ENCODE results near the gene FOXO4. TPM values are rescaled to one million over a fixed set of nuclear protein-coding genes. Genes with fewer than 3 reads are reported as not detected.

The FOXO4 gene
- total and polyA plus RNA-seq, 2 of the 13 experiments (the other 11 are each of a cell fraction or from before 2014, with no cell fraction given), result 5.1 to 5.7 TPM

DNA sequence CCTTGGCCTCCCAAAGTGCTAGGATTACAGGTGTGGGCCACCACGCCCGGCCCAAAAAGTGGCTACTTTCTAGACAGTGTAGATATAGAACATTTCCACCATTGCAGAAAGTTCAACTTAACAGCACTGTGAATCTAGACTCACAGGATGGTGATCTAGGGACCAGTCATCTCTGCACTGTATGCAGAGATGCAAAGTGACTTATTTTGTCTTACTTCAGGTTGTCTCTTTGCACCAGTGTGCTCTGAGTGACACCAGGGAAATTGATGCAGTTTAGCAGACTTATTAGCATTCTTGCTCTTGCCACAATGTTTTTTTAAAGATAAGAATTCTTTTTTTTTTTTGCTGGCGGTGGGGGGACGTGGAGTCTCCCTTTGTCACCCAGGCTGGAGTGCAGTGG is 12.8 kb upstream of the FOXO4 start:
- 85% methylated on average over 4 of the region's 4 CpGs for WGBS (ENCODE audit: low lambda C conversion rate)
- peaks cover 22% of the 10 kb centered on the region for H3K4me1 ChIP-seq (ENCODE audit: insufficient read depth, low read length)
- H3K4me3 ChIP-seq (replicated peaks in 1 of 3; ENCODE audit: insufficient read depth in 1 of 3, low read depth in 2 of 3, low read length in 3 of 3), result no peak overlapping the region
- FAIRE-seq (no peak), DNase-seq (ENCODE audit: low spot score) (no peak), ATAC-seq (no peak)
- H4K20me1 ChIP-seq (ENCODE audit: insufficient read depth, low read length), result no peaks in the 10 kb centered on the region
- no peak overlapping the region for H3K27ac ChIP-seq (ENCODE audit: extremely low read length, insufficient read depth, low read length)
- H3K9me3 ChIP-seq (ENCODE audit: low read length), result no peaks in the 10 kb centered on the region
- TF ChIP-seq BRD4 (CRISPR knock-in tag; IDR thresholded peaks at IDR 0.05) (no peak), ZNF678 (CRISPR knock-in tag; IDR thresholded peaks at IDR 0.05) (no peak), ZNF850 (CRISPR knock-in tag; conservative IDR thresholded peaks at IDR 0.05) (no peak)
- TF ChIP-seq, protein P1, sequence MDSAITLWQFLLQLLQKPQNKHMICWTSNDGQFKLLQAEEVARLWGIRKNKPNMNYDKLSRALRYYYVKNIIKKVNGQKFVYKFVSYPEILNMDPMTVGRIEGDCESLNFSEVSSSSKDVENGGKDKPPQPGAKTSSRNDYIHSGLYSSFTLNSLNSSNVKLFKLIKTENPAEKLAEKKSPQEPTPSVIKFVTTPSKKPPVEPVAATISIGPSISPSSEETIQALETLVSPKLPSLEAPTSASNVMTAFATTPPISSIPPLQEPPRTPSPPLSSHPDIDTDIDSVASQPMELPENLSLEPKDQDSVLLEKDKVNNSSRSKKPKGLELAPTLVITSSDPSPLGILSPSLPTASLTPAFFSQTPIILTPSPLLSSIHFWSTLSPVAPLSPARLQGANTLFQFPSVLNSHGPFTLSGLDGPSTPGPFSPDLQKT (CRISPR knock-in tag; IDR thresholded peaks at IDR 0.05; ENCODE audit: borderline replicate concordance), result no peak
- no peaks in the 10 kb centered on the region for H3K27me3 ChIP-seq (ENCODE audit: control insufficient read depth in 1 of 2, insufficient read depth in 2 of 2, low read length in 2 of 2)
- no peak overlapping the region for H3K9ac ChIP-seq (ENCODE audit: insufficient read depth, low read depth, low read length)
- H3K79me2 ChIP-seq (ENCODE audit: insufficient read depth, low read length), result no peaks in the 10 kb centered on the region
- H3K4me2 ChIP-seq (ENCODE audit: low read depth, low read length), result no peak overlapping the region
- no TSS peak for BruUV-seq (replicated peaks)
- H2AFZ ChIP-seq (ENCODE audit: low read length), result no peak overlapping the region
- CTCF ChIA-PET (ENCODE audit: low intra/inter-chr PET ratio, low total read pairs), result no interaction called here
- POLR2A ChIA-PET, result interaction anchor here (0.6 kb wide), 1 partner anchor 15 kb away, joined by 5 read pairs; the partner anchor contains the start of gene SNX12
- intact Hi-C loops (cut with micrococcal nuclease; ENCODE audit: unreplicated experiment) (no loop called here), in situ Hi-C loops (cut with HindIII; ENCODE audit: extremely low pct_ligation_motif_present, low pct_unique_long_range_greater_than_20kb) (no loop called here)
- no peaks in the 10 kb centered on the region for H3K36me3 ChIP-seq (replicated peaks in 1 of 2; ENCODE audit: control insufficient read depth in 1 of 2, insufficient read depth in 2 of 2, low read length in 2 of 2)

DNA sequence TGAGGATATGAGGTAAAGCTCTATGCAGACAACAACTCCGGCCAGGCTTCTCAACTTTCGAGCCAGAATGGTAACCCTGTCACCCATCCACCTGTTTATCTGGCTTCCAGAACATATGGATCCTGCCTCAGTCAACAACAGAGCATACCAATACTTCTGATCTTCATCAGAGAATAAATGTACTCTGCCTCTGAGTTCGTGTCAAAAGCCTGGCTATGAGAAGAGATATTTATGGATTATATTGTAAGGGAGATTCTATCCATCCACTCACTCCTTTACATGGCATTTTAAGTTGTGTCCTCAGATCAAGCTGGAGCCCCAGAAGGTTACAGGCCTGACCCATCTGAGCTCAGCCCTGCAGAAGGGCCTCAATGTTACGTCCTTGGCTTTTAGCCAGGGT is 9.8 kb upstream of the FOXO4 start:
- no peak for ATAC-seq
- CTCF ChIA-PET (ENCODE audit: low intra/inter-chr PET ratio, low total read pairs), result no interaction called here

More for the DNA sequence above, 9.8 kb upstream of the FOXO4 start:
- DNase-seq (ENCODE audit: low spot score) (no peak), FAIRE-seq (peak; percentile 51)
- in situ Hi-C loops (cut with HindIII; ENCODE audit: extremely low pct_ligation_motif_present, low pct_unique_long_range_greater_than_20kb), result no loop called here
- H4K20me1 ChIP-seq (ENCODE audit: insufficient read depth, low read length), result no peaks in the 10 kb centered on the region
- BruUV-seq (replicated peaks), result no TSS peak
- TF ChIP-seq, protein P2, sequence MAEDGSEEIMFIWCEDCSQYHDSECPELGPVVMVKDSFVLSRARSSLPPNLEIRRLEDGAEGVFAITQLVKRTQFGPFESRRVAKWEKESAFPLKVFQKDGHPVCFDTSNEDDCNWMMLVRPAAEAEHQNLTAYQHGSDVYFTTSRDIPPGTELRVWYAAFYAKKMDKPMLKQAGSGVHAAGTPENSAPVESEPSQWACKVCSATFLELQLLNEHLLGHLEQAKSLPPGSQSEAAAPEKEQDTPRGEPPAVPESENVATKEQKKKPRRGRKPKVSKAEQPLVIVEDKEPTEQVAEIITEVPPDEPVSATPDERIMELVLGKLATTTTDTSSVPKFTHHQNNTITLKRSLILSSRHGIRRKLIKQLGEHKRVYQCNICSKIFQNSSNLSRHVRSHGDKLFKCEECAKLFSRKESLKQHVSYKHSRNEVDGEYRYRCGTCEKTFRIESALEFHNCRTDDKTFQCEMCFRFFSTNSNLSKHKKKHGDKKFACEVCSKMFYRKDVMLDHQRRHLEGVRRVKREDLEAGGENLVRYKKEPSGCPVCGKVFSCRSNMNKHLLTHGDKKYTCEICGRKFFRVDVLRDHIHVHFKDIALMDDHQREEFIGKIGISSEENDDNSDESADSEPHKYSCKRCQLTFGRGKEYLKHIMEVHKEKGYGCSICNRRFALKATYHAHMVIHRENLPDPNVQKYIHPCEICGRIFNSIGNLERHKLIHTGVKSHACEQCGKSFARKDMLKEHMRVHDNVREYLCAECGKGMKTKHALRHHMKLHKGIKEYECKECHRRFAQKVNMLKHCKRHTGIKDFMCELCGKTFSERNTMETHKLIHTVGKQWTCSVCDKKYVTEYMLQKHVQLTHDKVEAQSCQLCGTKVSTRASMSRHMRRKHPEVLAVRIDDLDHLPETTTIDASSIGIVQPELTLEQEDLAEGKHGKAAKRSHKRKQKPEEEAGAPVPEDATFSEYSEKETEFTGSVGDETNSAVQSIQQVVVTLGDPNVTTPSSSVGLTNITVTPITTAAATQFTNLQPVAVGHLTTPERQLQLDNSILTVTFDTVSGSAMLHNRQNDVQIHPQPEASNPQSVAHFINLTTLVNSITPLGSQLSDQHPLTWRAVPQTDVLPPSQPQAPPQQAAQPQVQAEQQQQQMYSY (CRISPR knock-in tag; IDR thresholded peaks at IDR 0.05), result no peak
- TF ChIP-seq, protein P3, sequence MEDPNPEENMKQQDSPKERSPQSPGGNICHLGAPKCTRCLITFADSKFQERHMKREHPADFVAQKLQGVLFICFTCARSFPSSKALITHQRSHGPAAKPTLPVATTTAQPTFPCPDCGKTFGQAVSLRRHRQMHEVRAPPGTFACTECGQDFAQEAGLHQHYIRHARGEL (CRISPR knock-in tag; IDR thresholded peaks at IDR 0.05), result no peak
- TF ChIP-seq ZNF558 (CRISPR knock-in tag; IDR thresholded peaks at IDR 0.05; ENCODE audit: borderline replicate concordance), result no peak
- no peaks in the 10 kb centered on the region for H3K9me3 ChIP-seq (ENCODE audit: low read length)
- H3K27me3 ChIP-seq (ENCODE audit: control insufficient read depth in 1 of 2, insufficient read depth in 2 of 2, low read length in 2 of 2), result no peaks in the 10 kb centered on the region
- no peak overlapping the region for H3K4me2 ChIP-seq (ENCODE audit: low read depth, low read length)
- POLR2A ChIA-PET, result no interaction called here
- H3K4me3 ChIP-seq (replicated peaks in 1 of 3; ENCODE audit: insufficient read depth in 1 of 3, low read depth in 2 of 3, low read length in 3 of 3), result no peak overlapping the region
- no peaks in the 10 kb centered on the region for H3K36me3 ChIP-seq (replicated peaks in 1 of 2; ENCODE audit: control insufficient read depth in 1 of 2, insufficient read depth in 2 of 2, low read length in 2 of 2)
- H3K4me1 ChIP-seq (ENCODE audit: insufficient read depth, low read length), result peaks cover 20% of the 10 kb centered on the region
- intact Hi-C loops (cut with micrococcal nuclease; ENCODE audit: unreplicated experiment), result no loop called here
- no peaks in the 10 kb centered on the region for H3K79me2 ChIP-seq (ENCODE audit: insufficient read depth, low read length)
- 38% methylated on average over 4 of the region's 4 CpGs for WGBS (ENCODE audit: low lambda C conversion rate)
- no peak overlapping the region for H3K9ac ChIP-seq (ENCODE audit: insufficient read depth, low read depth, low read length)
- H2AFZ ChIP-seq (ENCODE audit: low read length), result no peak overlapping the region
- H3K27ac ChIP-seq (ENCODE audit: extremely low read length, insufficient read depth, low read length), result no peak overlapping the region

Measured in HepG2 (cell line).